ENCODE results near the gene CELSR1.
A peak's percentile ranks its signal among the peaks of the same experiment; 100 is the strongest.

The CELSR1 gene

GRCh38 chr22:46574993-46575910, 37.8 kb upstream of the CELSR1 start:
- no peak for DNase-seq (ENCODE audit: low read depth)

DNA sequence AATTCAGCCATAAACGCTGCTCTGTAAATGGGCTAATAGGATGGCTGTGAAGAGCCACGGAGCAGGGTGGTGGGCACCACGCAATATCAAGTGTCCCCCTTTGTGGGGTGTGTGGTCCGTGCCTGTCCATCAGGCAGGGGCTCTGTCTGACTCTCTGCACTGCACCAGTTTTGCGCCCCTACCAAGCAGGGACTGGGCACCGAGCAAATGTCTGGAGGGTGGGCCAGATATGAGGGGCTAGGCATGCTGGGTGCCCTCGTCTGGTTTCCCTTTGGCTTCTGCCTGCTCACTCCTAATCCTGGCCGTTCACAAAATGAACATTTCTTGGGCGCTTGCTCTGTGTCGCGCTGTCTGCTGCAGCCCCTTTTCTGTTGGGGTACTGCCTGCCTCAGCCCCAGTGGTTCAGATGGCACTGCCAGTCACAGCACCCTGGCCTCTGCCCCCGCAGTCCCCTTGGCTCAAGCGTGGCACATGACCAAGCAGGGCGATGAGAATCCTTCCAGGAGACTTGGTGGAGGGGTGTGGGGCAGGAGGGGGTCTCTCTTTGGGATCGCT, 37.1 kb upstream of the CELSR1 start:
- no peak for DNase-seq (ENCODE audit: low read depth)

DNA sequence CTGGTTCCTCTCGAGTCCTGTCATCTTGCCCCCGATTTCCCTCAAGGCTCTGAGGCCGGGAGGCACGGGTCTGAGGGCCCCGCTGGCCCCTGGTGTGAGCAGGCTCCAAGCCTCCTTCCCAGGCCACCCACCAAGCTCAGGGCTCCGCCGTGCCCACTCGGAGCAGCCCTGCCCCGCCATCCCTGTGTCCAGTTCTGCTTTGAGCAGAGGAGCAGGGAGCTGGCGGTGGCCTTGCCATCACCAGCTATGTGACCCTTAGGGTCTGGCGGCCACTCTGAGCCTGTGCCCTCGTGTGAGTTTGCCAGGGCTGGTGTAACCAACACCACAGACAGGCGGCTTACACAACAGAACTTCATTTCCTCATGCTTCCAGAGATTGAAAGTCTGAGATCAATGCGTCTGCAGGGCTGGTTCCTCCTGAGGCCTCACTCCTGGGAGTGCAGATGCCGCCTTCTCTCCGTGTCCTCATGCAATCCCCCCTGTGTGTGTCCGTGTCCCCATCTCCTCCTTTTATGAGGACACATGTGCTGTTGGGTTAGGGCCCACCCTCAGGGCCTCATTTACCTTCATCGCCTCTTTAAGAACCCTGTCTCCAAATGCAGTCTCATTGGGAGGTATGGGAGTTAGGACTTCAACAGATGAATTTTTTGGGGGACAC, 36.5 kb upstream of the CELSR1 start:
- no peak for DNase-seq (ENCODE audit: low read depth)

- no peak for DNase-seq (ENCODE audit: low read depth)
These were observed 35.7 kb upstream of the CELSR1 start for GRCh38 chr22:46572911-46573780.

DNA sequence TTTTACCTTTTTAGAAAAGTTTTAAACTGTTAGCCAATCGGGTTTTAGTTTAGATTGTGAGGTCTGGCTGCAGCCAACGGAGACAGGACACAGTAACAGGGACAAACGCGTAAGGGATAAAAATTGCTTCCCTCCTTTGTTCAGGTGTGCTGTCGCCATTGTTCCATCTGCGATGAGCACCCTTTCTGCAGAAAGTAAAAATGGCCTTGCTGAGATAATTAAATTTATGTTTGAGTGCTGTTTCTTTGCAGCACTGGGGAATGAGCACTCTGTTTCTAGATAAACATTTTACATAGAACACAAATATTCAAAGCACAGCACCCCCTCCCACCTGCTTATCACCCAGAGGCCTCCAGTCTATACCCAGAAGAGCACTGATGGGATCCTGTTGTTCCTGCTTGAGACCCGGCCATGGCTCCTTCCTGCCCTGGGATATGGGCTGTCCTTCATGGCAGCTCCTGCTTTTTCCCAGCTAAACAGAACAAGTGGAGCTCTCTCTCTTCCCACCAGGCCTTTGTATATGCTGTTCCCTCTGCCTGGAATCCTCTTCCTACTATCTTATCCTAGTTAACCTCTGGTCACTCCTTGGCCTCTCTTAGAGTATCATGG, 34.3 kb upstream of the CELSR1 start:
- DNase-seq (ENCODE audit: low read depth): no peak

- no peak for DNase-seq (ENCODE audit: low read depth)
These were observed 32.7 kb upstream of the CELSR1 start for GRCh38 chr22:46569848-46570695.

GRCh38 chr22:46569055-46569847, 31.8 kb upstream of the CELSR1 start:
- DNase-seq (ENCODE audit: low read depth): no peak

DNA sequence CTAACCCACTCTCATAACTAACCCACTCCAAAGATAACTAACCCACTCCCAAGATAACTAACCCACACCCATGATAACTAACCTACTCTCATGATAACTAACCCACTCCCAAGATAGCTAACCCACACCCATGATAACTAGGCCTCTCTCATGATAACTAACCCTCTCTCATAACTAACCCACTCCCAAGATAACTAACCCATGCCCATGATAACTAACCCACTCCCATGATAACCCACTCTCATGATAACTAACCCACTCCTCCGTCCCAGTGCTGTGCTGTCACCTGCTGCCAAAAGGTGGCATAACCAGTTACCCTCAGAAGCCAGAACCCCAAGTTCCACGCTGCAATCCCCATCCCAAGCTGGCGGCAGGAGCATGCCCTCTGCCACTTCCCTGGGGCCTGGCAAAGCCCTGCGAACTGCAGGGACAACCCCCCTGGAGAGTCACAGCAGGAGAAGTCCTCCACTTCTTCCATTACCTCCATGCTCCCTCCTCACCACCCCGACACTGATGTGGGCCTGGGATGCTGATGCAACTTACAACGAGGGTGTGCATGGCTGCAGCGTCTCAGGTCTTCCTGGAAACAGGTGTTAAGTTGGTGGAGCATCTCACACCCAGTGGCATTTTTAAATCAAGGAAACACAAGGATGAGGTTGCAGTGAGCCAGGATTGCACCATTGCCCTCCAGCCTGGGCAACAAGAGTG, 30.8 kb upstream of the CELSR1 start:
- DNase-seq (ENCODE audit: low read depth): no peak

DNA sequence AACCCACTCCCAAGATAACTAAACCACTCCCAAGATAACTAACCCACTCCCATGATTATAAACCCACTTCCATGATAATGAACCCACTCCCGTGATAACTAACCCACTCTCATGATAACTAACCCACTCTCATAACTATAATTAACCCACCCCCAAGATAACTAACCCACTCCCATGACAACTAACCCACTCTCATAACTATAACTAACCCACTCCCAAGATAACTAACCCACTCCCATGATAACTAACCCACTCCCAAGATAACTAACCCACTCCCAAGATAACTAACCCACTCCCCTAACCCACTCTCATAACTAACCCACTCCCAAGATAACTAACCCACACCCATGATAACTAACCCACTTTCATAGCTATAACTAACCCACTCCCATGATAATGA, 30.1 kb upstream of the CELSR1 start:
- DNase-seq (ENCODE audit: low read depth): no peak

GRCh38 chr22:46564084-46564714, 26.8 kb upstream of the CELSR1 start:
- no peak for DNase-seq (ENCODE audit: low read depth)

- peak; percentile 63 for DNase-seq (ENCODE audit: low read depth)
These were observed 26.1 kb upstream of the CELSR1 start for GRCh38 chr22:46563381-46564083.

GRCh38 chr22:46561435-46561905, 24.1 kb upstream of the CELSR1 start:
- no peak for DNase-seq (ENCODE audit: low read depth)

DNA sequence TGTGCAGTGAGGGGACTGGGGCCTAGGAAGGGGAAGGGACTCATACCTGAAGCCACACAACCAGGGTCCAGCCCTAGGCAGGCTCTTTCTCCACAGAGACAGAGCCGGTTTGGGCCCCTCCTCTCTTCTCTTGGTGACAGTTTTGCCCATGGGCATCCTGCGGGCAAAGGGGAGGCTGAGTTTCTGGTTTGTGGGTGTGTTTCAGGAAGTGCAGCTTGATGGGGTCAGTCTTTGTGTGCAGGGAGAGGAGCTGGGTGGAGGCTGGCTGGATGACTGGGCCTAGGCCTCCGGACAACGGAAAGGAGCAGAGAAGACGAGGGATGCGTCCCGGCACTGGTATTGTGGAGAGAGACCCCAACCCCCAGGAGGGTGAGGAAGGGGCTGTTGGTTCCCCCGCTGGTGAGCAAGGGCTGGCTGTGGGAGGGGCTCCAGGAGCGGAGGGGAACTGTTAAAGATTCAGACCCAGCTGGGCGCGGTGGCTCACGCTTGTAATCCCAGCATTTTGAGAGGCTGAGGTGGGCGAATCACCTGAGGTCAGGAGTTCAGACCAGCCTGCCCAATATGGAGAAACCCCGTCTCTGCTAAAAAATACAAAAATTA, 23.4 kb upstream of the CELSR1 start:
- no peak for DNase-seq (ENCODE audit: low read depth)

DNA sequence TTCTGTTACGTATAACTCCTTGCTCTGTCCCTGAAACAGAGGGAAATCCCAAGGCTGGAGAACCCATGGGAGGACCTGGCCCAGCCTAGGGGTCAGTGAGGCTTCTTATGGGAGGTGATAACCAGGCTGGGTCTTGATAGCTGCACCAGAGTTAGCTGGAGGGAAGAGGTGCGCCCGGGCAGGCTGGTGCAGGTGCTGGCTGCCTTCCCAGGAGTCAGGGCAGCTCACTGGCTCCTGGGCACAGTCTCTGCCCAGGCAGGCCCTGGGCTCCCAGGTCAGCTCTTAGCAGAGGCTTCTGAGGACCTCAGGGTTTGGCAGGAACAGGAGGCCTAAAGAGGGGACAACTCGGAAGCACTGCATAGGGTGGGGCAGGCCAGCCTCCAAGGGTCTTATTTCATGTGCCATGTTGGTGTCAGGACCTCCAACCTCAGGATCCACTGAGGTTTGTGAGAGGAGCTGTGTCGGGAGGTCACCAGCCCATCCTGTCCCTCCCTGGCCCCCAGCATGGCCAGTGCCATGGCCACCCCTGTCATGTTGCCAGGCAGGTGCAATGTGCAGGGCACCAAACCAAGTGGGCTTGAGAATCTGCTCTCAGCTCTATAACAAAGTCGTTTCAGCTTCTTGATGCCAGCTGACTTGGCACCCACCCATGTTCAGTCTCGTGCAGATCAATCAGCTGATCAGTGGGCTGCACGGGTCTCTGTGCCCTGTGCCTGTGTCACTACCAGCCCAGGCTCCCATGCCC, 20.5 kb upstream of the CELSR1 start:
- DNase-seq (ENCODE audit: low read depth): no peak

DNA sequence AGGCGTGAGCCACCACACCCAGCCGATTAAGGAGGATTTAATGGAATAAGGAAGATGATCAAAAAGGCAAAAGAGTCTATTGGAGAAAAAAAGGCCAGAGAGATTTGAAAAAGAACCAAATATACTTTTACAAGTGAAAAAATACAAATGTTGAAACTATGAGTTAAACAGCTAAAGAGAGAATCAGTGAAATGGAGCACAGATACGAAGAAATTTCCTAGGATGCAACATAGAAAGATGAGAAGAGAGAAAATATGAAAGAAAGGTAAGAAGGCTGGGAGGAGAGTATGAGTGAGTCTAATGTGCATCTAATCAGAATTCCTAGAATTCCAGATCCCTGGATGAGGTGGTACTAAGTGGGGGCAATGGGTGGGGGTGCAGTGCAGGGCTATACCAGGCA, 19.4 kb upstream of the CELSR1 start:
- no peak for DNase-seq (ENCODE audit: low read depth)

DNA sequence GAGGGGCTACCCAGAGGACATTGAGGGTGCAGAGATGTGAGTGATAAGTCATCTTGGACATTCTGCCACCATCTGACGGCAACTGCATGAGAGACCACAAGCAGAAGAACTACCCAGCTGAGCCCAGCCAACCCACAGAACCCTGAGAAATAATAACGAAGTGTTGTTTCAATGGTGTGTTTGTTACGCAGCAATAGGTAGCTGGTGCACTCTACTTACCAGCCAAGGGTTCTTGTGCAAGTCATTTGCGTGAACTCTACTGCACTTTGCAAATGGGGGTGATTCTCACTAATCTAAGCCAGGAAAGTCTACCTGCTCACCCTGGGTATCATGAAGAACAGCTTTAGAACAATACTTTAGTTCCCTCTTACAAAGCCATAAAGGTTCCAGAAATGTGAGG, 15.8 kb upstream of the CELSR1 start:
- DNase-seq (ENCODE audit: low read depth): no peak

DNA sequence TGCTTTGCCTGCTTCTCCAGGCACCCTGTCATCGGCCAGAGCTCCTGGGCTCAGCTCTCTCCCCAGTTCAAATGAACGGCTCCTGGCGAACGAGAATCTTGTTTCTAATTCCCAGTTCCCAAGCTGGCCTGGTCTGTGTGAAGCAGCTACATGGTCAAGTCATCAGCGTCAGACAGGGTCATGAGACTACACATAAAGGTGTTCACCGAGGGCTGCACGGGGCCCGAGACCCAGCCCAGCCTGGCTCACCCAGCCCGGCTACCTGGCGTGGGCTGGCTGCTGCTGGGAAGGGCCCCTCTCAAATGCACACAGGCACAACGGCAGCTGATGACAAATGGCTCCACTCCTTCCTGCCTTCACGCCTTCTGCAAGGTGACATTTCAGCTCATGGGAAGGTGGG, 14.6 kb upstream of the CELSR1 start:
- no peak for DNase-seq (ENCODE audit: low read depth)

All from activated gamma-delta T cell treated with anti-CD3 and anti-CD28 coated beads, Interleukin-2, amount 50 U/mL, for 16 hours (primary cell).